H9 (cell line): ENCODE data around the gene SEMA3F. TPM values are rescaled to one million over a fixed set of nuclear protein-coding genes. Genes with fewer than 3 reads are reported as not detected.

Experiments
- DNase-seq: peaks from one replicate; pipeline ENCODE4 v3.0.0-alpha.2; 2017
- H2AFZ ChIP-seq: one replicate; pipeline ENCODE4 v1.6.1; 2013; ENCODE audit warnings: mild to moderate bottlenecking, low read length, control low read depth, moderate library complexity
- H2AK5ac ChIP-seq: 2 replicates; pipeline ENCODE4 v1.6.1; 2013; ENCODE audit warnings: low read length, control low read depth, mixed read lengths; ENCODE audit not compliant: insufficient read length
- H2BK120ac ChIP-seq: one replicate; pipeline ENCODE4 v1.6.1; 2013; ENCODE audit warnings: low read depth, mild to moderate bottlenecking, low read length, control low read depth, inconsistent platforms; ENCODE audit not compliant: poor library complexity, severe bottlenecking
- H2BK12ac ChIP-seq: 2 replicates; pipeline ENCODE4 v1.6.1; 2013; ENCODE audit warnings: low read length, control low read depth, mixed read lengths, low read depth; ENCODE audit not compliant: insufficient read length
- H2BK15ac ChIP-seq: 2 replicates; pipeline ENCODE4 v1.6.1; 2013; ENCODE audit warnings: low read depth, low read length, control low read depth
- H2BK20ac ChIP-seq: one replicate; pipeline ENCODE4 v1.6.1; 2013; ENCODE audit warnings: low read depth, mild to moderate bottlenecking, low read length, control low read depth, inconsistent platforms; ENCODE audit not compliant: poor library complexity, severe bottlenecking
- H2BK5ac ChIP-seq: 2 replicates; pipeline ENCODE4 v1.6.1; 2013; ENCODE audit warnings: low read length, control low read depth, mixed read lengths; ENCODE audit not compliant: insufficient read length
- H3K14ac ChIP-seq: 2 replicates; pipeline ENCODE4 v1.6.1; 2013; ENCODE audit warnings: low read length, control low read depth; ENCODE audit not compliant: insufficient read depth
- H3K18ac ChIP-seq: 2 replicates; pipeline ENCODE4 v1.6.1; 2013; ENCODE audit warnings: low read depth, mild to moderate bottlenecking, mixed read lengths, low read length, control low read depth; ENCODE audit not compliant: insufficient read length
- H3K23ac ChIP-seq: 2 replicates; pipeline ENCODE4 v1.6.1; 2013; ENCODE audit warnings: low read length, control low read depth, mixed read lengths, low read depth; ENCODE audit not compliant: insufficient read length
- H3K23me2 ChIP-seq: 2 replicates; pipeline ENCODE4 v1.6.1; 2013; ENCODE audit warnings: low read depth, mild to moderate bottlenecking, mixed read lengths, low read length, control low read depth; ENCODE audit not compliant: insufficient read length, poor library complexity, severe bottlenecking
- H3K27ac ChIP-seq: 2 replicates; pipeline ENCODE4 v1.5.1; 2013; ENCODE audit warnings: low read length, control low read depth, mixed read lengths, low read depth; ENCODE audit not compliant: insufficient read length
- H3K27me3 ChIP-seq: 2 replicates; pipeline ENCODE4 v1.6.1; 2013; ENCODE audit warnings: low read length, control low read depth, inconsistent platforms; ENCODE audit not compliant: insufficient read depth
- H3K4ac ChIP-seq: 2 replicates; pipeline ENCODE4 v1.6.1; 2013; ENCODE audit warnings: low read depth, mild to moderate bottlenecking, control low read depth, inconsistent platforms, low read length, moderate library complexity
- H3K4me1 ChIP-seq: 2 replicates; pipeline ENCODE4 v1.6.1; 2013; ENCODE audit warnings: low read length, control low read depth, inconsistent platforms; ENCODE audit not compliant: insufficient read depth
- H3K4me2 ChIP-seq: 2 replicates; pipeline ENCODE4 v1.6.1; 2013; ENCODE audit warnings: low read length, control low read depth, mixed read lengths; ENCODE audit not compliant: insufficient read length, insufficient read depth
- H3K56ac ChIP-seq: 2 replicates; pipeline ENCODE4 v1.6.1; 2013; ENCODE audit warnings: low read depth, mild to moderate bottlenecking, mixed read lengths, low read length, control low read depth; ENCODE audit not compliant: insufficient read length
- H3K79me1 ChIP-seq: 2 replicates; pipeline ENCODE4 v1.6.1; 2013; ENCODE audit warnings: low read depth, mild to moderate bottlenecking, moderate library complexity, low read length, control low read depth, inconsistent platforms; ENCODE audit not compliant: insufficient read depth, poor library complexity, severe bottlenecking
- H3K79me2 ChIP-seq: 2 replicates; pipeline ENCODE4 v1.6.1; 2013; ENCODE audit warnings: low read length, control low read depth, inconsistent platforms; ENCODE audit not compliant: insufficient read depth
- H3K9ac ChIP-seq: 2 replicates; pipeline ENCODE4 v1.6.1; 2013; ENCODE audit warnings: low read length, control low read depth, mixed read lengths; ENCODE audit not compliant: insufficient read length; ENCODE audit errors: extremely low read depth
- H3K9me3 ChIP-seq: one replicate; pipeline ENCODE4 v1.6.1; 2013; ENCODE audit warnings: low read depth, low read length, inconsistent platforms; ENCODE audit not compliant: control insufficient read depth
- H3T11ph ChIP-seq: one replicate; pipeline ENCODE4 v1.6.1; 2013; ENCODE audit warnings: mild to moderate bottlenecking, low read length, control low read depth, inconsistent platforms
- H4K20me1 ChIP-seq: one replicate; pipeline ENCODE4 v1.6.1; 2013; ENCODE audit not compliant: control insufficient read depth, insufficient read length, insufficient read depth
- H4K5ac ChIP-seq: 2 replicates; pipeline ENCODE4 v1.6.1; 2013; ENCODE audit warnings: low read depth, mild to moderate bottlenecking, mixed read lengths, low read length, control low read depth; ENCODE audit not compliant: insufficient read length
- H4K8ac ChIP-seq: replicated peaks from 2 replicates; pipeline ENCODE4 v1.6.1; 2013; ENCODE audit warnings: low read length, control low read depth, mixed read lengths, low read depth; ENCODE audit not compliant: insufficient read length
- H4K91ac ChIP-seq: 2 replicates; pipeline ENCODE4 v1.6.1; 2013; ENCODE audit warnings: low read depth, mild to moderate bottlenecking, moderate library complexity, mixed read lengths, low read length, control low read depth; ENCODE audit not compliant: insufficient read length
- H3K27ac Mint-ChIP-seq, 3 experiments: 2 replicates in 2 of 3; 3 replicates in 1 of 3; pipeline ENCODE4 v1.8.0; 2020 to 2021; ENCODE audit warnings: mixed read lengths in 3 of 3, mild to moderate bottlenecking in 1 of 3, moderate library complexity in 1 of 3
- H3K27me3 Mint-ChIP-seq: 2 replicates; pipeline ENCODE4 v1.8.0; 2021; ENCODE audit warnings: low read depth, mild to moderate bottlenecking, moderate library complexity, mixed read lengths
- H3K36me3 Mint-ChIP-seq, 3 experiments: 2 replicates in 2 of 3; 3 replicates in 1 of 3; pipeline ENCODE4 v1.8.0; 2020 to 2021; ENCODE audit warnings: low read depth in 3 of 3, mixed read lengths in 3 of 3; ENCODE audit not compliant: insufficient read depth in 1 of 3
- H3K4me1 Mint-ChIP-seq, 2 experiments: 2 replicates each; pipeline ENCODE4 v1.8.0; 2020; ENCODE audit warnings: mixed read lengths in 2 of 2
- H3K4me3 Mint-ChIP-seq, 2 experiments: 2 replicates in 1 of 2; 3 replicates in 1 of 2; pipeline ENCODE4 v1.8.0; 2020 to 2021; ENCODE audit warnings: mild to moderate bottlenecking in 2 of 2, mixed read lengths in 2 of 2, moderate library complexity in 1 of 2
- H3K9me3 Mint-ChIP-seq, 2 experiments: 2 replicates in 1 of 2; 3 replicates in 1 of 2; pipeline ENCODE4 v1.8.0; 2020; ENCODE audit warnings: mild to moderate bottlenecking in 2 of 2, mixed read lengths in 2 of 2, moderate library complexity in 1 of 2
- CTCF ChIP-seq: fragments of 200-600 bp; sonication (generic); conservative IDR thresholded peaks from 3 replicates; pipeline ENCODE4 v1.8.0; 2021; ENCODE audit warnings: antibody characterized with exemption, mild to moderate bottlenecking
- WGBS: extraction: QIAGEN DNeasy Blood & Tissue Kit; methylation state at CpG from one replicate; pipeline ENCODE4 v1.1.7; 2013; ENCODE audit warnings: missing lambda C conversion rate, low lambda C conversion rate, mixed read lengths; ENCODE audit not compliant: insufficient read length; ENCODE audit errors: extremely low coverage; 5-methylcytosine and 5-hydroxymethylcytosine counted together
- total RNA-seq: library from RNA; stranded (reverse); gene quantifications from 2 replicates; pipeline ENCODE4 v1.2.1, GENCODE V29; 2021

SEMA3F gene
- total RNA-seq, 1 experiment from 2014 or later, result 14.3 TPM

DNA sequence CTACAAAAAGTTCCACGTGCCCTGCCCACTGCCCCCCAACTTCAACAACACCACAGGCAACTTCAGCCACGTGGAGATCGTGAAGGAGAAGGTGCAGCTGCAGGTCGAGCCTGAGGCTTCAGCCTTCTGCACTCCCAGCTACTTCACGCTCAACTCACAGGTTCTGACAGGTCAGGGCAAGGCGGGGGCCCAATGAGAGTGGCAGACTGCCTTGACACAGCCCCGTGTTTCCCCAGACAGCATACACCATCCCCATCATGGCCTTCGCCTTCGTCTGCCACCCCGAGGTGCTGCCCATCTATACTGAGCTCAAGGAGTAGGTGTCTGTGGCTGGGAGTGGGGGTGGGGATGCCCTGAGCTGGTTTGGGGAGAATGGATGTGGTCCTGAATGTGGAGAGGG lies 62.6 kb downstream of the SEMA3F start:
- Histone ChIP-seq H2AK5ac (no peak overlapping the region), H3T11ph (no peak overlapping the region), H3K4me1 (no peaks in the 10 kb centered on the region), H3K56ac (no peak overlapping the region), H4K91ac (no peak overlapping the region), H3K23me2 (no peaks in the 10 kb centered on the region), H2BK120ac (no peak overlapping the region), H3K27ac (no peak overlapping the region), H4K5ac (no peak overlapping the region), H3K9ac (no peak overlapping the region), H2BK20ac (no peak overlapping the region), H4K8ac (no peak overlapping the region), H3K79me2 (no peaks in the 10 kb centered on the region), H3K14ac (no peak overlapping the region), H3K9me3 (no peaks in the 10 kb centered on the region), H3K4ac (no peak overlapping the region), H2BK15ac (no peak overlapping the region), H3K23ac (no peak overlapping the region), H2AFZ (no peak overlapping the region), H3K18ac (no peak overlapping the region), H2BK5ac (no peak overlapping the region), H3K79me1 (no peaks in the 10 kb centered on the region), H3K4me2 (no peak overlapping the region), H2BK12ac (no peak overlapping the region), H4K20me1 (no peaks in the 10 kb centered on the region), H3K27me3 (no peaks in the 10 kb centered on the region)
- no CpG with 5 or more reads among the region's 10 CpGs for WGBS
- H3K9me3 Mint-ChIP-seq, result no peaks in the 10 kb centered on the region
- no peak for DNase-seq
- H3K36me3 Mint-ChIP-seq, result no peaks in the 10 kb centered on the region
- H3K27ac Mint-ChIP-seq, result no peak overlapping the region; a peak in 2 of 7 replicates
- peaks cover 7% of the 10 kb centered on the region for H3K27me3 Mint-ChIP-seq
- H3K4me1 Mint-ChIP-seq, result no peaks in the 10 kb centered on the region
- no peak for TF ChIP-seq CTCF
- no peak overlapping the region for H3K4me3 Mint-ChIP-seq
